Measurements from ENCODE around the gene C2orf69.

Gene C2orf69

DNA sequence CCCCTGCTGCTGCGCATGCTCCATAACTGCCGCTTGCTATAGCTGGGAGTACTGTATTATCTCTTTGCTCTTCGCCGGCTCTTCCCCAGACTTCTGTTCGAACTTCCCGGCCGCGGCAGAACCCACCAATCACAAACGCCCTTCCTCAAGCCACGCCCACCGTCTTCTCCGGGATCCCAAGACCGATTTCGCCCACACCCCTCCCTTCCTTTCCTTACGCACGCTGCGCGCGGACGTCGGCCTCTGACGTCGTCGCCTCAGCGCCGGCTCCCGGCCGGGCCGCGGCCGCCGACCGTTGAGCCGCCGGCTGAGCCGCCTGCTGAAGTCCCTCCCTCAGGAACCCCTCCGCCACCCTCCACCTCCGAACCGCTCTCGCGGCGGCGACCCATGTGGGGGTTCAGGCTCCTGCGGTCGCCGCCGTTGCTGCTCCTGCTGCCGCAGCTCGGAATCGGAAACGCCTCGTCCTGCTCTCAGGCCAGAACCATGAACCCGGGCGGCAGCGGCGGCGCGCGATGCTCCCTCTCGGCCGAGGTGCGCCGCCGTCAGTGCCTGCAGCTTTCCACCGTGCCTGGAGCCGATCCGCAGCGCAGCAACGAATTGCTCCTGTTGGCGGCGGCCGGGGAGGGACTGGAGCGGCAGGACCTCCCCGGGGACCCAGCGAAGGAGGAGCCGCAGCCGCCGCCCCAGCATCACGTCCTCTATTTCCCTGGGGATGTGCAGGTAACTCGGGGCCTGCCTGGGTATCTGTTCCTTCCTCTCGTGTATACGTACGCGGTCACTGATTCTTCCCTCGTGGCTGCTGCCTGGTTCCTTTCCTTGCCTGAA lies at the start of gene C2orf69:
Gene C2orf69 (plus strand): TSS at position 242 of the 825 bp plus-strand sequence. CDS start 146 bp downstream, at position 388.
- no peaks in the 10 kb centered on the region for H3K27me3 Mint-ChIP-seq
- peak within 1 kb of the TSS; percentile 90 to 95 for H3K4me3 Mint-ChIP-seq
- DNase-seq (peak; percentile 84 to 91), ATAC-seq (peak; percentile 92)
- H3K27ac Mint-ChIP-seq: peak within 1 kb of the TSS; percentile 92 to 97
- H3K9me3 Mint-ChIP-seq: no peaks in the 10 kb centered on the region
- peaks cover 25% of the 10 kb centered on the region for H3K4me1 Mint-ChIP-seq

DNA sequence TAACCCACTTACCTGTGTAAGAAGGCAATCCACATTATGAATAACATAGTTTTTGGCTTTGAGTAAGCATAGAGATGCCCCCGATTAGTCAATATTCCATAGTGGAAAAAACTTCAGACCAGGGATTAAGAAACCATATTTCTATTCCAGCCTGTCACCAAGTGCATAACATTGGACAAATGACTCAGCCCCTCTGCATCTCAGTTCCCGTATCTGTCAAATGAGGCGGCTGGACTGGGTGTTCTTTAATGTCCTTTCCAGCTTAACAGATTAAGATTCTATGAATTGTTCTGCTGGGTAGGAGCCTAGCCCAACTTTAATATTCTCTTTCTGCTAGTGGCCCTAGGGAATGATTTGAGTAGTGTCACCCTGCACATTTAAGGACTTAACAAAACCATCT lies 48.3 kb upstream of the C2orf69 start:
- H3K27me3 Mint-ChIP-seq: peaks cover 41% of the 10 kb centered on the region
- no peak for DNase-seq
- no peaks in the 10 kb centered on the region for H3K4me1 Mint-ChIP-seq
- no peaks in the 10 kb centered on the region for H3K9me3 Mint-ChIP-seq
- no peak overlapping the region for H3K4me3 Mint-ChIP-seq
- H3K27ac Mint-ChIP-seq: no peak overlapping the region
- no peak for ATAC-seq

- no peaks in the 10 kb centered on the region for H3K4me1 Mint-ChIP-seq
- ATAC-seq (no peak), DNase-seq (no peak)
- H3K9me3 Mint-ChIP-seq: no peaks in the 10 kb centered on the region
- peaks cover 42% of the 10 kb centered on the region for H3K27me3 Mint-ChIP-seq
- no peak overlapping the region for H3K27ac Mint-ChIP-seq
- no peak overlapping the region for H3K4me3 Mint-ChIP-seq
Observed at GRCh38 chr2:199865905-199866304, 45.2 kb upstream of the C2orf69 start.

- ATAC-seq (no peak), DNase-seq (no peak)
- H3K27me3 Mint-ChIP-seq: peaks cover 31% of the 10 kb centered on the region
- no peak overlapping the region for H3K27ac Mint-ChIP-seq
- H3K9me3 Mint-ChIP-seq: no peaks in the 10 kb centered on the region
- no peak overlapping the region for H3K4me3 Mint-ChIP-seq
- H3K4me1 Mint-ChIP-seq: no peaks in the 10 kb centered on the region
Observed at GRCh38 chr2:199868431-199869226, 42.5 kb upstream of the C2orf69 start.

DNA sequence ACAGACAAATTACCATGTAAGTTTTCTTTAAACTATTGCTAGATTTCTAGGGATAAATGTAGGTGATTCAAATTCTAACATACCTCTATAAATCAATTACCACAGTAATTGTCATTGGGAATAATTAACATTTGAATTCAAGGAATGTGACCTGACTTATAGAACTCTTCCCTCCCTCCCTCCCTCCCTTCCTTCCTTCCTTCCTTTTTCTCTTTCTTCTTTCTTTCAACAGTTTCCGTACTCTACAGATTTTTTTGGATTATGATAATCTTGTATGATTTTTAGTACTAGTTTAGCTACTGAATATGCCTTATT lies 41.9 kb upstream of the C2orf69 start:
- Mint-ChIP-seq H3K4me3 (no peak overlapping the region), H3K4me1 (no peaks in the 10 kb centered on the region), H3K9me3 (peaks cover 4 to 5% of the 10 kb centered on the region in 2 donors), H3K27ac (no peak overlapping the region), H3K27me3 (peaks cover 31% of the 10 kb centered on the region)
- DNase-seq (no peak), ATAC-seq (no peak)

DNA sequence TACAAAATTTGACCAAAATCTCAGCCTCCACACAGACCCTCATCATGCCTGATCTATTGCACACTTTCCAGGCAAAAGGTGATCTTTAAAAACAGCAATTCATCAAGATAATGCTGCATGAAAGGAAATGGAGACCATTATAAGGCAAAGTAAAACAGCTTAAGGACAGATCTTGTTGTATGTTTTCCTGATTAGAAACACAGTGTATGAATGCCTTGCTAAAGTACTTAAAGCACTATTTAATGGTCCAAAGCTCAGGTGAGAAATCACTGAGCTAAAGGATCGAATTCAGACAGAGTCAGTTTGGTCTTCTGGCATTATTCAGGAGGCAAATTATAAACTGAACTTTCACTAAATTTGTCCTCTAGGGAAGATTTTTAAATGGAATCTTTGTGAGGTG lies 41.4 kb upstream of the C2orf69 start:
- Mint-ChIP-seq H3K27ac (no peak overlapping the region), H3K27me3 (peaks cover 32% of the 10 kb centered on the region), H3K4me3 (no peak overlapping the region), H3K9me3 (peaks cover 9 to 10% of the 10 kb centered on the region in 2 donors), H3K4me1 (no peaks in the 10 kb centered on the region)
- DNase-seq (no peak), ATAC-seq (no peak)

DNA sequence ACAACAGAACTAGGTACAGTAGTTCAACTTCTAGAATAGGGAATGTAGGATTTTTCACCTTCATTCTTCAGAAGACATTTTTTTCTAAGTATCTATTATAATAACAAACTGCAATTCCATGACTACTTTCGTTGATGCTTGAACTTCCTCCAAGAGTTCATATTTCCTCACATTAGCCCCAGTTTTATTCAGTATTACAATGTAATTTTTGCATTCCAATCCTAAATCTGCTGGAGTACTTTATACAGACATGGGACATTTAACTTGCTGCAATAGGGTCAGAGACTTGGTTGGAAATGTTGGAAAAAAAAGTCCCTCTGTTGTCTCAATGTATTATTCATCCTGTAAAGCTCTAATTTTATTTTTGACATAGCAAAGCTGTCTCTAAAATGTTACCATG lies 40.5 kb upstream of the C2orf69 start:
- Mint-ChIP-seq H3K27ac (no peak overlapping the region), H3K27me3 (peaks cover 39% of the 10 kb centered on the region), H3K4me3 (no peak overlapping the region), H3K4me1 (no peaks in the 10 kb centered on the region), H3K9me3 (peaks cover 15 to 16% of the 10 kb centered on the region in 2 donors)
- DNase-seq (no peak), ATAC-seq (no peak)

DNA sequence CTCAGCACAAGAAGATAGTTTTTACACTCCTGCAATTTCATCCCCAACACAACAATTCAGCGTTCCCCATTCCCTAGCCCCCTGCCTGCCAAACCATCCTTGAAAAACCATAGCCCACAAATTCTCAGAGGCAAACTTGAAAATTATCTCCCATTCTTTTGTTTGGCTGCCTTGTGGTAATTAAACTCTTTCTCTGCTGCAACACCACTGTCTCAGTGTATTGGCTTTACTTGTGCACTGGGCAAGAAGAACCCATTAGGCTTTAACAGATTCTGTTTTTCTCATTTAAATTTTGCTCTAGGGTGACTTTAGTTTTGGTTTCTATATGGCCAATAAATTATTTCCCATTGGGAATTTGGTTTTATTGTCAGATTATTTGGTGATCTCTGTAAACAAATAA lies 36.9 kb upstream of the C2orf69 start:
- Mint-ChIP-seq H3K9me3 (peaks cover 15 to 16% of the 10 kb centered on the region in 2 donors), H3K27me3 (peaks cover 14% of the 10 kb centered on the region), H3K4me1 (no peaks in the 10 kb centered on the region), H3K4me3 (no peak overlapping the region), H3K27ac (no peak overlapping the region)
- no peak for DNase-seq
- ATAC-seq: no peak

- Mint-ChIP-seq H3K27ac (no peak overlapping the region), H3K4me3 (no peak overlapping the region), H3K4me1 (no peaks in the 10 kb centered on the region), H3K9me3 (peaks cover 15 to 16% of the 10 kb centered on the region in 2 donors), H3K27me3 (peaks cover 7% of the 10 kb centered on the region)
- no peak for ATAC-seq
- DNase-seq: no peak
Observed at GRCh38 chr2:199875400-199875799, 35.7 kb upstream of the C2orf69 start.

- no peaks in the 10 kb centered on the region for H3K4me1 Mint-ChIP-seq
- no peak overlapping the region for H3K27ac Mint-ChIP-seq
- DNase-seq (no peak), ATAC-seq (no peak)
- no peaks in the 10 kb centered on the region for H3K9me3 Mint-ChIP-seq
- peaks cover 8% of the 10 kb centered on the region for H3K27me3 Mint-ChIP-seq
- no peak overlapping the region for H3K4me3 Mint-ChIP-seq
Observed at GRCh38 chr2:199882667-199883066, 28.4 kb upstream of the C2orf69 start.

GRCh38 chr2:199883474-199884212 lies 27.4 kb upstream of the C2orf69 start:
- ATAC-seq (no peak), DNase-seq (no peak)
- Mint-ChIP-seq H3K4me1 (no peaks in the 10 kb centered on the region), H3K9me3 (no peaks in the 10 kb centered on the region), H3K4me3 (no peak overlapping the region), H3K27me3 (peaks cover 12% of the 10 kb centered on the region), H3K27ac (no peak overlapping the region)

- ATAC-seq (no peak), DNase-seq (no peak)
- no peaks in the 10 kb centered on the region for H3K27me3 Mint-ChIP-seq
- H3K4me3 Mint-ChIP-seq: no peak overlapping the region
- no peaks in the 10 kb centered on the region for H3K4me1 Mint-ChIP-seq
- H3K27ac Mint-ChIP-seq: no peak overlapping the region
- no peaks in the 10 kb centered on the region for H3K9me3 Mint-ChIP-seq
Observed at GRCh38 chr2:199895406-199895805, 15.7 kb upstream of the C2orf69 start.

- DNase-seq (no peak), ATAC-seq (no peak)
- H3K4me1 Mint-ChIP-seq: no peaks in the 10 kb centered on the region
- no peaks in the 10 kb centered on the region for H3K27me3 Mint-ChIP-seq
- H3K9me3 Mint-ChIP-seq: no peaks in the 10 kb centered on the region
- no peak overlapping the region for H3K4me3 Mint-ChIP-seq
- H3K27ac Mint-ChIP-seq: no peak overlapping the region
Observed at GRCh38 chr2:199896617-199897016, 14.5 kb upstream of the C2orf69 start.

- H3K4me1 Mint-ChIP-seq: no peaks in the 10 kb centered on the region
- H3K27me3 Mint-ChIP-seq: peaks cover 8% of the 10 kb centered on the region
Observed at GRCh38 chr2:199901942-199902341, 9.2 kb upstream of the C2orf69 start.

DNA sequence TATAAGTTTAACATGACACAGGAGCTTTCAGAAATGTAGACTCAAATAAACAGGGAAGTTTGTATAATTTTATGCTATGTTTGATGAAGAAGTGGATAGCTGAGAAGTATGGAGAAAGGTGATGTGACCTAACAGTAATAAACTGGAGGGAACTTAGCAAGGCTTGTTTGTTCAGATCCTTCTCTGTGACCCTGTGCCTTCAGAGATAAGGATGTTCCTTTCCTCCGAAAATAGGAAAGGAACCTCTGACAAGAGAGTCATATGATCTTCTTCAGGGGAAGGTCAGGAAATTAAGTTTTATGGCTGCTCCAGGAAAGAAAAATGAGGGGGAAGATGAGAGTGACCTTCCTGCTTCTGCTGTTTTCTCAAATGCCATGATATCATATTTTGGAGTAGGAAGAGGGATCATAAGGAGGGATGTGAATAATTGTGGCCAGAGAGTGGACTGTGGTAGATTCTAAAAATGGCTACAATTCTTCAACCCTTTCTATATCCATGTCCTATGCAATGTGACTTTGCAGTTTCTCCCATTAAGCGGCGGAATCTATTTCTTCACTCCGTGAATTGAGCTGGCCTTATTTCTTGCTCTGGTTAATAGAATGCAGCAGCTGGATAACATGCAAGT lies 8.5 kb upstream of the C2orf69 start:
- ATAC-seq (no peak), DNase-seq (no peak)
- H3K4me3 Mint-ChIP-seq: no peak overlapping the region
- H3K27ac Mint-ChIP-seq: no peak overlapping the region
- H3K4me1 Mint-ChIP-seq: no peaks in the 10 kb centered on the region
- peaks cover 8% of the 10 kb centered on the region for H3K27me3 Mint-ChIP-seq
- no peaks in the 10 kb centered on the region for H3K9me3 Mint-ChIP-seq

More at GRCh38 chr2:199901942-199902341, 9.2 kb upstream of the C2orf69 start:
- ATAC-seq (no peak), DNase-seq (no peak)
- H3K9me3 Mint-ChIP-seq: no peaks in the 10 kb centered on the region
- no peak overlapping the region for H3K4me3 Mint-ChIP-seq
- H3K27ac Mint-ChIP-seq: no peak overlapping the region

Data from stimulated activated naive CD8-positive, alpha-beta T cell treated with anti-CD3 and anti-CD28 coated beads, Interleukin-15, amount 100 ng/mL, for 72 hours (primary cell).